ENCODE results near the gene MEI1.
A peak's percentile ranks its signal among the peaks of the same experiment; 100 is the strongest.
"Not testable (repeated sequence)": the region's sequence is repeated elsewhere in the genome, so short reads cannot be mapped to it uniquely, and the experiment has no call there.

MEI1 gene

GRCh38 chr22:41831828-41832552 is 132.7 kb downstream of the MEI1 start:
- Histone ChIP-seq H3K4me3 (ENCODE audit: low read depth in 1 of 2, low read length in 1 of 2) (peak overlapping the region; percentile 88 to 92), H3K27me3 (no peaks in the 10 kb centered on the region), H3K36me3 (peaks cover 8% of the 10 kb centered on the region), H3K4me1 (ENCODE audit: control insufficient read depth in 1 of 2, insufficient read depth in 1 of 2, low read depth in 1 of 2, low read length in 1 of 2) (peaks cover 14 to 30% of the 10 kb centered on the region in 2 experiments), H3K27ac (peak overlapping the region; percentile 83), H3K9me3 (no peaks in the 10 kb centered on the region)
- no peak for TF ChIP-seq CTCF (IDR thresholded peaks at IDR 0.05)

GRCh38 chr22:41832553-41833368 is 133.5 kb downstream of the MEI1 start, which contains the start of gene SREBF2:
SREBF2 (plus strand) TSS chr22:41833105; CDS start chr22:41833271, 166 bp downstream.
- Histone ChIP-seq H3K4me1 (ENCODE audit: control insufficient read depth in 1 of 2, insufficient read depth in 1 of 2, low read depth in 1 of 2, low read length in 1 of 2) (peaks cover 14 to 30% of the 10 kb centered on the region in 2 experiments), H3K36me3 (peaks cover 9% of the 10 kb centered on the region), H3K4me3 (ENCODE audit: low read depth in 1 of 2, low read length in 1 of 2) (peak within 1 kb of the TSS; percentile 88 to 92), H3K27me3 (no peaks in the 10 kb centered on the region), H3K27ac (peak within 1 kb of the TSS; percentile 83), H3K9me3 (no peaks in the 10 kb centered on the region)
- TF ChIP-seq CTCF (IDR thresholded peaks at IDR 0.05) = peak; percentile 46

- Histone ChIP-seq H3K4me1 (ENCODE audit: control insufficient read depth in 1 of 2, insufficient read depth in 1 of 2, low read depth in 1 of 2, low read length in 1 of 2) (peaks cover 14 to 30% of the 10 kb centered on the region in 2 experiments), H3K27ac (peak overlapping the region; percentile 83), H3K9me3 (no peaks in the 10 kb centered on the region), H3K36me3 (peaks cover 9% of the 10 kb centered on the region), H3K4me3 (ENCODE audit: low read depth in 1 of 2, low read length in 1 of 2) (peak overlapping the region; percentile 88 to 92), H3K27me3 (no peaks in the 10 kb centered on the region)
- TF ChIP-seq CTCF (IDR thresholded peaks at IDR 0.05) = no peak
These were observed 134.2 kb downstream of the MEI1 start for GRCh38 chr22:41833369-41834004.

- peak overlapping the region; percentile 83 for H3K27ac ChIP-seq
These were observed 135.0 kb downstream of the MEI1 start for GRCh38 chr22:41834005-41834944.

GRCh38 chr22:41835462-41835861 is 136.2 kb downstream of the MEI1 start:
- H3K9me3 ChIP-seq; H3K36me3 ChIP-seq; H3K27ac ChIP-seq; H3K4me3 ChIP-seq (ENCODE audit: low read depth in 1 of 2, low read length in 1 of 2); H3K27me3 ChIP-seq: not testable (repeated sequence)
- H3K4me1 ChIP-seq (ENCODE audit: control insufficient read depth in 1 of 2, insufficient read depth in 1 of 2, low read depth in 1 of 2, low read length in 1 of 2) = peaks cover 14 to 30% of the 10 kb centered on the region in 2 experiments

More at GRCh38 chr22:41834005-41834944, 135.0 kb downstream of the MEI1 start:
- no peak for TF ChIP-seq CTCF (IDR thresholded peaks at IDR 0.05)
- H3K36me3 ChIP-seq = peaks cover 9% of the 10 kb centered on the region
- H3K9me3 ChIP-seq = no peaks in the 10 kb centered on the region
- H3K4me1 ChIP-seq (ENCODE audit: control insufficient read depth in 1 of 2, insufficient read depth in 1 of 2, low read depth in 1 of 2, low read length in 1 of 2) = peaks cover 14 to 30% of the 10 kb centered on the region in 2 experiments
- H3K27me3 ChIP-seq = no peaks in the 10 kb centered on the region
- H3K4me3 ChIP-seq (ENCODE audit: low read depth in 1 of 2, low read length in 1 of 2) = peak overlapping the region; percentile 88 to 92

All from neutrophil (primary cell).